PC-3 (cell line): ENCODE data around the gene GPR132.

Source experiments
- EZH2 ChIP-seq: fragments of 300-600 bp; sonication (generic); IDR thresholded peaks from one replicate; pipeline ENCODE4 v1.6.1; 2017; ENCODE audit warnings: antibody characterized with exemption, mild to moderate bottlenecking, low read length; ENCODE audit not compliant: unreplicated experiment
- EZH2phosphoT487 ChIP-seq: fragments of 300-600 bp; sonication (generic); IDR thresholded peaks from 2 replicates; pipeline ENCODE4 v1.6.1; 2018; ENCODE audit warnings: mild to moderate bottlenecking, antibody characterized with exemption, low read length, borderline replicate concordance
- TF ChIP-seq, protein P1 (sequence below): fragments of 300-600 bp; sonication (generic); conservative IDR thresholded peaks from 2 replicates; pipeline ENCODE4 v1.5.1; 2017; ENCODE audit warnings: antibody characterized with exemption, low read depth, mild to moderate bottlenecking, low read length

- no peak for TF ChIP-seq EZH2
- TF ChIP-seq, protein P1, sequence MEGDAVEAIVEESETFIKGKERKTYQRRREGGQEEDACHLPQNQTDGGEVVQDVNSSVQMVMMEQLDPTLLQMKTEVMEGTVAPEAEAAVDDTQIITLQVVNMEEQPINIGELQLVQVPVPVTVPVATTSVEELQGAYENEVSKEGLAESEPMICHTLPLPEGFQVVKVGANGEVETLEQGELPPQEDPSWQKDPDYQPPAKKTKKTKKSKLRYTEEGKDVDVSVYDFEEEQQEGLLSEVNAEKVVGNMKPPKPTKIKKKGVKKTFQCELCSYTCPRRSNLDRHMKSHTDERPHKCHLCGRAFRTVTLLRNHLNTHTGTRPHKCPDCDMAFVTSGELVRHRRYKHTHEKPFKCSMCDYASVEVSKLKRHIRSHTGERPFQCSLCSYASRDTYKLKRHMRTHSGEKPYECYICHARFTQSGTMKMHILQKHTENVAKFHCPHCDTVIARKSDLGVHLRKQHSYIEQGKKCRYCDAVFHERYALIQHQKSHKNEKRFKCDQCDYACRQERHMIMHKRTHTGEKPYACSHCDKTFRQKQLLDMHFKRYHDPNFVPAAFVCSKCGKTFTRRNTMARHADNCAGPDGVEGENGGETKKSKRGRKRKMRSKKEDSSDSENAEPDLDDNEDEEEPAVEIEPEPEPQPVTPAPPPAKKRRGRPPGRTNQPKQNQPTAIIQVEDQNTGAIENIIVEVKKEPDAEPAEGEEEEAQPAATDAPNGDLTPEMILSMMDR: no peak
- TF ChIP-seq EZH2phosphoT487: no peak
Observed at GRCh38 chr14:105015242-105015641, 50.0 kb downstream of the GPR132 start.
